ENCODE data around the gene FRS2. TPM values are rescaled to one million over a fixed set of nuclear protein-coding genes. Genes with fewer than 3 reads are reported as not detected.

The FRS2 gene

Small RNA genes within 50 kb of the gene (microRNA-seq; reads per million reads assigned to microRNA genes)
- gene MIR3913-1: not detected
- not detected for gene MIR3913-2
